ENCODE results near the gene VMP1. TPM values are rescaled to one million over a fixed set of nuclear protein-coding genes. Genes with fewer than 3 reads are reported as not detected.
A peak's percentile ranks its signal among the peaks of the same experiment; 100 is the strongest.

The VMP1 gene
- total RNA-seq, 2 experiments from 2014 or later = 517 to 553 TPM

GRCh38 chr17:59688008-59688407 is 19.4 kb upstream of the VMP1 start:
- intact Hi-C loops (cut with micrococcal nuclease) = no loop called here
- ChIA-PET CTCF (interaction anchor here (0.6 kb wide), 1 partner anchor 354 kb away, joined by 4 read pairs; no protein-coding TSS in a partner anchor), POLR2A (no interaction called here)
- no peak for DNase-seq
- Mint-ChIP-seq H3K9me3 (no peaks in the 10 kb centered on the region), H3K27ac (peak overlapping the region; percentile 15), H3K4me1 (ENCODE audit: low read depth) (peaks cover 8% of the 10 kb centered on the region), H3K27me3 (no peaks in the 10 kb centered on the region), H3K36me3 (peaks cover 51% of the 10 kb centered on the region), H3K4me3 (no peak overlapping the region)

- intact Hi-C loops (cut with micrococcal nuclease) = no loop called here
- H3K4me1 Mint-ChIP-seq (ENCODE audit: low read depth) = peaks cover 8% of the 10 kb centered on the region
- no peaks in the 10 kb centered on the region for H3K27me3 Mint-ChIP-seq
- DNase-seq = no peak
- CTCF ChIA-PET = interaction anchor here (0.6 kb wide), 1 partner anchor 354 kb away, joined by 4 read pairs; no protein-coding TSS in a partner anchor
- no peak overlapping the region for H3K4me3 Mint-ChIP-seq
- H3K27ac Mint-ChIP-seq = peak overlapping the region; percentile 15
- peaks cover 49% of the 10 kb centered on the region for H3K36me3 Mint-ChIP-seq
- POLR2A ChIA-PET = no interaction called here
- no peaks in the 10 kb centered on the region for H3K9me3 Mint-ChIP-seq
Measured at GRCh38 chr17:59688496-59688895, 19.0 kb upstream of the VMP1 start.

- DNase-seq = no peak
- intact Hi-C loops (cut with micrococcal nuclease) = no loop called here
- POLR2A ChIA-PET = no interaction called here
- peak overlapping the region; percentile 56 for H3K27ac Mint-ChIP-seq
- CTCF ChIA-PET = no interaction called here
- no peaks in the 10 kb centered on the region for H3K27me3 Mint-ChIP-seq
- H3K36me3 Mint-ChIP-seq = peaks cover 64% of the 10 kb centered on the region
- H3K4me1 Mint-ChIP-seq (ENCODE audit: low read depth) = peaks cover 25% of the 10 kb centered on the region
- H3K4me3 Mint-ChIP-seq = no peak overlapping the region
- H3K9me3 Mint-ChIP-seq = no peaks in the 10 kb centered on the region
Measured at GRCh38 chr17:59693582-59693981, 13.9 kb upstream of the VMP1 start.

GRCh38 chr17:59694344-59694743 is 13.1 kb upstream of the VMP1 start:
- POLR2A ChIA-PET = no interaction called here
- Mint-ChIP-seq H3K27ac (peak overlapping the region; percentile 63), H3K36me3 (peaks cover 69% of the 10 kb centered on the region), H3K27me3 (no peaks in the 10 kb centered on the region), H3K9me3 (no peaks in the 10 kb centered on the region), H3K4me3 (no peak overlapping the region), H3K4me1 (ENCODE audit: low read depth) (peaks cover 30% of the 10 kb centered on the region)
- CTCF ChIA-PET = no interaction called here
- intact Hi-C loops (cut with micrococcal nuclease) = no loop called here
- no peak for DNase-seq

GRCh38 chr17:59695945-59696681 is 11.3 kb upstream of the VMP1 start:
- no peak overlapping the region for H3K4me3 Mint-ChIP-seq
- H3K36me3 Mint-ChIP-seq = peaks cover 68% of the 10 kb centered on the region
- H3K27ac Mint-ChIP-seq = peak overlapping the region; percentile 75
- no peak for DNase-seq
- H3K9me3 Mint-ChIP-seq = no peaks in the 10 kb centered on the region
- POLR2A ChIA-PET = no interaction called here
- CTCF ChIA-PET = no interaction called here
- peaks cover 48% of the 10 kb centered on the region for H3K4me1 Mint-ChIP-seq (ENCODE audit: low read depth)
- no peaks in the 10 kb centered on the region for H3K27me3 Mint-ChIP-seq
- intact Hi-C loops (cut with micrococcal nuclease) = no loop called here

GRCh38 chr17:59696682-59697277 is 10.7 kb upstream of the VMP1 start:
- H3K27me3 Mint-ChIP-seq = no peaks in the 10 kb centered on the region
- intact Hi-C loops (cut with micrococcal nuclease) = no loop called here
- peak overlapping the region; percentile 75 for H3K27ac Mint-ChIP-seq
- peaks cover 50% of the 10 kb centered on the region for H3K4me1 Mint-ChIP-seq (ENCODE audit: low read depth)
- no peaks in the 10 kb centered on the region for H3K9me3 Mint-ChIP-seq
- DNase-seq = no peak
- POLR2A ChIA-PET = no interaction called here
- H3K4me3 Mint-ChIP-seq = no peak overlapping the region
- peaks cover 65% of the 10 kb centered on the region for H3K36me3 Mint-ChIP-seq
- CTCF ChIA-PET = no interaction called here

GRCh38 chr17:59698143-59698542 is 9.3 kb upstream of the VMP1 start:
- CTCF ChIA-PET = interaction anchor here (1.0 to 1.4 kb wide), 2 partner anchors 161 to 388 kb away, joined by 3 read pairs; no protein-coding TSS in a partner anchor
- DNase-seq = no peak
- Mint-ChIP-seq H3K27me3 (no peaks in the 10 kb centered on the region), H3K36me3 (peaks cover 61% of the 10 kb centered on the region), H3K4me3 (no peak overlapping the region), H3K4me1 (ENCODE audit: low read depth) (peaks cover 58% of the 10 kb centered on the region), H3K27ac (peak overlapping the region; percentile 57), H3K9me3 (no peaks in the 10 kb centered on the region)
- intact Hi-C loops (cut with micrococcal nuclease) = no loop called here
- POLR2A ChIA-PET = no interaction called here

GRCh38 chr17:59699218-59699617 is 8.2 kb upstream of the VMP1 start:
- ChIA-PET CTCF (interaction anchor here (1.0 to 1.4 kb wide), 2 partner anchors 160 to 389 kb away, joined by 3 read pairs; no protein-coding TSS in a partner anchor), POLR2A (no interaction called here)
- Mint-ChIP-seq H3K9me3 (no peaks in the 10 kb centered on the region), H3K27ac (peak overlapping the region; percentile 25), H3K4me3 (no peak overlapping the region), H3K4me1 (ENCODE audit: low read depth) (peaks cover 66% of the 10 kb centered on the region), H3K36me3 (peaks cover 58% of the 10 kb centered on the region), H3K27me3 (no peaks in the 10 kb centered on the region)
- intact Hi-C loops (cut with micrococcal nuclease) = no loop called here
- DNase-seq = no peak

- H3K9me3 Mint-ChIP-seq = no peaks in the 10 kb centered on the region
- intact Hi-C loops (cut with micrococcal nuclease) = no loop called here
- H3K36me3 Mint-ChIP-seq = peaks cover 57% of the 10 kb centered on the region
- H3K4me3 Mint-ChIP-seq = no peak overlapping the region
- H3K27ac Mint-ChIP-seq = peak overlapping the region; percentile 35
- H3K27me3 Mint-ChIP-seq = no peaks in the 10 kb centered on the region
- no peak for DNase-seq
- ChIA-PET POLR2A (no interaction called here), CTCF (interaction anchor here (1.4 kb wide), 1 partner anchor 160 kb away, joined by 3 read pairs; no protein-coding TSS in a partner anchor)
- peaks cover 71% of the 10 kb centered on the region for H3K4me1 Mint-ChIP-seq (ENCODE audit: low read depth)
Measured at GRCh38 chr17:59699786-59700185, 7.7 kb upstream of the VMP1 start.

- no peak overlapping the region for H3K4me3 Mint-ChIP-seq
- no peaks in the 10 kb centered on the region for H3K9me3 Mint-ChIP-seq
- H3K4me1 Mint-ChIP-seq (ENCODE audit: low read depth) = peaks cover 74% of the 10 kb centered on the region
- H3K27me3 Mint-ChIP-seq = no peaks in the 10 kb centered on the region
- intact Hi-C loops (cut with micrococcal nuclease) = no loop called here
- H3K27ac Mint-ChIP-seq = no peak overlapping the region
- peaks cover 55% of the 10 kb centered on the region for H3K36me3 Mint-ChIP-seq
- ChIA-PET POLR2A (no interaction called here), CTCF (interaction anchor here (1.0 to 1.5 kb wide), 2 partner anchors 157 to 334 kb away, joined by 3 to 5 read pairs; no protein-coding TSS in a partner anchor)
- no peak for DNase-seq
Measured at GRCh38 chr17:59702304-59702703, 5.2 kb upstream of the VMP1 start.

GRCh38 chr17:59707971-59708430 is 547 bp downstream of the VMP1 start:
- Mint-ChIP-seq H3K27ac (peak overlapping the region; percentile 93), H3K4me3 (peak overlapping the region; percentile 96), H3K4me1 (ENCODE audit: low read depth) (peaks cover 62% of the 10 kb centered on the region), H3K36me3 (peaks cover 32% of the 10 kb centered on the region), H3K27me3 (no peaks in the 10 kb centered on the region), H3K9me3 (no peaks in the 10 kb centered on the region)
- ChIA-PET POLR2A (interaction anchor here (0.7 to 2.0 kb wide), 12 partner anchors 37 to 1076 kb away, joined by 3 to 12 read pairs (median 6); partner anchors contain the start of genes CLTC, DHX40, RPS6KB1 and TUBD1), CTCF (interaction anchor here (0.7 to 2.6 kb wide), 7 partner anchors 18 to 206 kb away, joined by 3 to 12 read pairs (median 3); no protein-coding TSS in a partner anchor)
- no peak for DNase-seq
- intact Hi-C loops (cut with micrococcal nuclease) = loop anchor here (1.0 to 5.0 kb wide), 4 partner anchors 45 to 141 kb away; partner anchors contain the start of genes CLTC and DHX40

GRCh38 chr17:59711936-59712335 is 4.5 kb downstream of the VMP1 start:
- intact Hi-C loops (cut with micrococcal nuclease) = no loop called here
- POLR2A ChIA-PET = interaction anchor here (1.3 kb wide), 1 partner anchor 92 kb away, joined by 3 read pairs; no protein-coding TSS in a partner anchor
- no peak overlapping the region for H3K27ac Mint-ChIP-seq
- CTCF ChIA-PET = no interaction called here
- no peaks in the 10 kb centered on the region for H3K9me3 Mint-ChIP-seq
- no peaks in the 10 kb centered on the region for H3K27me3 Mint-ChIP-seq
- peaks cover 52% of the 10 kb centered on the region for H3K4me1 Mint-ChIP-seq (ENCODE audit: low read depth)
- H3K36me3 Mint-ChIP-seq = peaks cover 13% of the 10 kb centered on the region
- no peak for DNase-seq
- H3K4me3 Mint-ChIP-seq = no peak overlapping the region

Data from activated CD4-positive, alpha-beta memory T cell treated with anti-CD3 and anti-CD28 coated beads for 36 hours (primary cell).